GM19438 (cell line): ENCODE data around the gene SCAMP5.

Experiments used
- ATAC-seq: cut with Tn5 transposase; IDR thresholded peaks from one replicate; pipeline ENCODE4 v1.9.1; 2021; ENCODE audit warnings: low read depth; ENCODE audit not compliant: unreplicated experiment

SCAMP5 gene

GRCh38 chr15:75021341-75021740 is 26.0 kb downstream of the SCAMP5 start:
- ATAC-seq: no peak

- ATAC-seq: no peak
Measured at GRCh38 chr15:75022783-75023180, 27.4 kb downstream of the SCAMP5 start.

- ATAC-seq: peak; percentile 96
Measured at GRCh38 chr15:75023181-75023871, 28.0 kb downstream of the SCAMP5 start, which contains the start of gene PPCDC. PPCDC (plus strand) TSS chr15:75023590; CDS start chr15:75028319, 4,729 bp downstream.

GRCh38 chr15:75023872-75024636 is 28.7 kb downstream of the SCAMP5 start:
- ATAC-seq: no peak

GRCh38 chr15:75025107-75025506 is 29.7 kb downstream of the SCAMP5 start:
- ATAC-seq: no peak

- no peak for ATAC-seq
Measured at GRCh38 chr15:75025548-75026260, 30.3 kb downstream of the SCAMP5 start.

GRCh38 chr15:75027551-75027950 is 32.2 kb downstream of the SCAMP5 start:
- no peak for ATAC-seq

GRCh38 chr15:75028991-75029377 is 33.6 kb downstream of the SCAMP5 start:
- no peak for ATAC-seq

- ATAC-seq: no peak
Measured at GRCh38 chr15:75029378-75030022, 34.1 kb downstream of the SCAMP5 start.

GRCh38 chr15:75030023-75030413 is 34.7 kb downstream of the SCAMP5 start:
- ATAC-seq: no peak

- ATAC-seq: no peak
Measured at GRCh38 chr15:75030424-75030823, 35.1 kb downstream of the SCAMP5 start.

- no peak for ATAC-seq
Measured at GRCh38 chr15:75031848-75032247, 36.5 kb downstream of the SCAMP5 start.

GRCh38 chr15:75032395-75032794 is 37.0 kb downstream of the SCAMP5 start:
- no peak for ATAC-seq

GRCh38 chr15:75033809-75034208 is 38.4 kb downstream of the SCAMP5 start:
- ATAC-seq: no peak

- ATAC-seq: no peak
Measured at GRCh38 chr15:75034615-75035014, 39.3 kb downstream of the SCAMP5 start.

GRCh38 chr15:75036212-75036616 is 40.9 kb downstream of the SCAMP5 start:
- no peak for ATAC-seq

- no peak for ATAC-seq
Measured at GRCh38 chr15:75037685-75038084, 42.3 kb downstream of the SCAMP5 start.

- ATAC-seq: no peak
Measured at GRCh38 chr15:75038231-75038630, 42.9 kb downstream of the SCAMP5 start.

GRCh38 chr15:75042730-75043508 is 47.6 kb downstream of the SCAMP5 start:
- ATAC-seq: peak; percentile 56
